SK-N-SH treated with all-trans-retinoic acid at 6 μM for 48 hours (cell line): ENCODE results near the gene CFAP65.

Experiments used
- ATAC-seq: fragments of 200-7000 bp; cut with Tn5 transposase; 3 replicates; pipeline ENCODE4 v1.9.1; 2020; ENCODE audit warnings: mild to moderate bottlenecking, moderate library complexity
- ARNTL ChIP-seq: fragments of 450-650 bp; formaldehyde crosslinking; IDR thresholded peaks from 2 replicates; pipeline ENCODE4 v1.5.0; 2020; ENCODE audit warnings: low read depth, mild to moderate bottlenecking, moderate library complexity, borderline replicate concordance
- BACH2 ChIP-seq: fragments of 250-450 bp; sonication (Bioruptor Pico); IDR thresholded peaks from 2 replicates; pipeline ENCODE4 v1.9.0; 2021; ENCODE audit warnings: mild to moderate bottlenecking, borderline replicate concordance
- ESRRG ChIP-seq: fragments of 250-450 bp; sonication (Bioruptor Pico); IDR thresholded peaks from 2 replicates; pipeline ENCODE4 v1.6.1; 2021; ENCODE audit warnings: mild to moderate bottlenecking
- GLIS3 ChIP-seq: fragments of 250-450 bp; sonication (Bioruptor Pico); IDR thresholded peaks from 2 replicates; pipeline ENCODE4 v1.5.0; 2020; ENCODE audit warnings: mild to moderate bottlenecking, moderate library complexity
- ISL1 ChIP-seq: fragments of 250-450 bp; sonication (Bioruptor Pico); IDR thresholded peaks from 2 replicates; pipeline ENCODE4 v2.1.2; 2022; ENCODE audit warnings: mild to moderate bottlenecking, moderate library complexity
- OSR1 ChIP-seq: fragments of 250-450 bp; sonication (Bioruptor Pico); IDR thresholded peaks from 2 replicates; pipeline ENCODE4 v1.8.0; 2022; ENCODE audit warnings: moderate library complexity, mild to moderate bottlenecking, inconsistent platforms
- PPARA ChIP-seq: fragments of 250-450 bp; sonication (Bioruptor Pico); IDR thresholded peaks from 2 replicates; pipeline ENCODE4 v1.5.0; 2020; ENCODE audit warnings: mild to moderate bottlenecking, borderline replicate concordance
- RARB ChIP-seq: fragments of 250-450 bp; sonication (Bioruptor Pico); IDR thresholded peaks from 2 replicates; pipeline ENCODE4 v1.8.0; 2021; ENCODE audit warnings: mild to moderate bottlenecking, moderate library complexity
- SNAI2 ChIP-seq: fragments of 250-450 bp; sonication (Bioruptor Pico); IDR thresholded peaks from 2 replicates; pipeline ENCODE4 v1.5.0; 2020; ENCODE audit warnings: mild to moderate bottlenecking, moderate library complexity
- TCF4 ChIP-seq: fragments of 250-450 bp; sonication (Bioruptor Pico); IDR thresholded peaks from 2 replicates; pipeline ENCODE4 v1.8.0; 2021; ENCODE audit warnings: mild to moderate bottlenecking, moderate library complexity, borderline replicate concordance
- TOX ChIP-seq: fragments of 250-450 bp; sonication (Bioruptor Pico); IDR thresholded peaks from 2 replicates; pipeline ENCODE4 v1.8.0; 2021; ENCODE audit warnings: mild to moderate bottlenecking, moderate library complexity, borderline replicate concordance
- ZC3H10 ChIP-seq: fragments of 250-450 bp; sonication (Bioruptor Pico); IDR thresholded peaks from 2 replicates; pipeline ENCODE4 v1.5.1; 2021; ENCODE audit warnings: mild to moderate bottlenecking, moderate library complexity
- ZFP30 ChIP-seq: fragments of 450-650 bp; formaldehyde crosslinking; IDR thresholded peaks from 2 replicates; pipeline ENCODE4 v1.5.0; 2022; ENCODE audit warnings: mild to moderate bottlenecking, moderate library complexity
- ZNF565 ChIP-seq: fragments of 450-650 bp; formaldehyde crosslinking; conservative IDR thresholded peaks from 2 replicates; pipeline ENCODE4 v1.5.0; 2020; ENCODE audit warnings: low read depth, mild to moderate bottlenecking, moderate library complexity
- ZNF70 ChIP-seq: fragments of 450-650 bp; formaldehyde crosslinking; IDR thresholded peaks from 2 replicates; pipeline ENCODE4 v1.5.0; 2020; ENCODE audit warnings: mild to moderate bottlenecking, moderate library complexity
- ZNF8 ChIP-seq: fragments of 450-650 bp; formaldehyde crosslinking; IDR thresholded peaks from 2 replicates; pipeline ENCODE4 v1.5.0; 2020; ENCODE audit warnings: mild to moderate bottlenecking, moderate library complexity
- TF ChIP-seq, protein P1 (sequence below): fragments of 250-450 bp; sonication (Bioruptor Pico); IDR thresholded peaks from 2 replicates; pipeline ENCODE4 v1.5.1; 2020; ENCODE audit warnings: low read depth, mild to moderate bottlenecking, moderate library complexity
- TF ChIP-seq, protein P2 (sequence below): fragments of 250-450 bp; sonication (Bioruptor Pico); IDR thresholded peaks from 2 replicates; pipeline ENCODE4 v1.5.0; 2020; ENCODE audit warnings: mild to moderate bottlenecking, moderate library complexity
- TF ChIP-seq, protein P3 (sequence below): fragments of 250-450 bp; sonication (Bioruptor Pico); IDR thresholded peaks from 2 replicates; pipeline ENCODE4 v1.8.0; 2021; ENCODE audit warnings: low read depth, mild to moderate bottlenecking, moderate library complexity, borderline replicate concordance
- TF ChIP-seq, protein P4 (sequence below): fragments of 250-450 bp; sonication (Bioruptor Pico); IDR thresholded peaks from 2 replicates; pipeline ENCODE4 v1.5.1; 2021; ENCODE audit warnings: mild to moderate bottlenecking, moderate library complexity

The CFAP65 gene

DNA sequence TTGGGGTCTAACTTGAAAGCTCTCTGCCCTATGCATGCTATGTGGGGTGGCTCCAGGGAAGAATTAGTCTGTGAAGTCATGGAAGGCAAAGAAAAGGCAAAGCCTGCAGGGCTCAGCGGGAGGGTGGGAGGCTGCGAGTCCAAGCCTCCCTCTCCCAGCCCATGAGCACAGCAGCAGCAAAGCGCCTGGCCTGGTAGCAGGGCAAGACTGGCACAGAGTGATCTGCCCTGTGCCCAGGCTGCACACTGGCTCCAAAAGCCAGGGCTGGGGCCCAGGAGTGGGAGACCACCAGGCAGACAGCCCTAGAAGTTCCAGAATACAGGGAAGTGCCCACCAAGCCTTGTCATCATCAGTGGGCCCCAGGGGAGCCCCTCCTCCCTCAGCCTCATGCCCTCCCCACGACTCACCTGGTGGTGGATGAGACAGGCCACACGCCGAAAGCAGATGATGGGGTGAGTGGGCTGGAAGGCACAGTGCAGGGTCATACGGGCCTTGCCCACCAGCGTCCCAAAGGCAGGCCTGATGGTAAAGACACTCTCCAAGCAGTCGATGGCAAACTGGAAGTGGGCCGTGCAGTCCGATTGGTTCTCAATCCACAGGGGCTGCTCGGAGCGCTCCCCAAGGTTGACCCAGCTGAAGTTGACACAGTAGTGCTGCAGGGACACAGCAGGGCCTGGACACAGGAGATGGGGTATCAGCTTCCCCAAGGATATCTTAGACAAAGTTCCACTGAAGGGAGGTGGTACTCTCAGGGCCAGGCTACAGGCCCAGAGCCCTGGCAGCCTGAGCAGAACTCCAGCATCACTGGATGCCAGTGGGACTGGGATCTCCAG lies 12.1 kb downstream of the CFAP65 start:
- TF ChIP-seq TOX (CRISPR knock-in tag) (no peak), OSR1 (CRISPR knock-in tag) (no peak)
- TF ChIP-seq, protein P1, sequence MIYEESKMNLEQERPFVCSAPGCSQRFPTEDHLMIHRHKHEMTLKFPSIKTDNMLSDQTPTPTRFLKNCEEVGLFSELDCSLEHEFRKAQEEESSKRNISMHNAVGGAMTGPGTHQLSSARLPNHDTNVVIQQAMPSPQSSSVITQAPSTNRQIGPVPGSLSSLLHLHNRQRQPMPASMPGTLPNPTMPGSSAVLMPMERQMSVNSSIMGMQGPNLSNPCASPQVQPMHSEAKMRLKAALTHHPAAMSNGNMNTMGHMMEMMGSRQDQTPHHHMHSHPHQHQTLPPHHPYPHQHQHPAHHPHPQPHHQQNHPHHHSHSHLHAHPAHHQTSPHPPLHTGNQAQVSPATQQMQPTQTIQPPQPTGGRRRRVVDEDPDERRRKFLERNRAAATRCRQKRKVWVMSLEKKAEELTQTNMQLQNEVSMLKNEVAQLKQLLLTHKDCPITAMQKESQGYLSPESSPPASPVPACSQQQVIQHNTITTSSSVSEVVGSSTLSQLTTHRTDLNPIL (CRISPR knock-in tag): no peak
- peak; percentile 31 for ATAC-seq

DNA sequence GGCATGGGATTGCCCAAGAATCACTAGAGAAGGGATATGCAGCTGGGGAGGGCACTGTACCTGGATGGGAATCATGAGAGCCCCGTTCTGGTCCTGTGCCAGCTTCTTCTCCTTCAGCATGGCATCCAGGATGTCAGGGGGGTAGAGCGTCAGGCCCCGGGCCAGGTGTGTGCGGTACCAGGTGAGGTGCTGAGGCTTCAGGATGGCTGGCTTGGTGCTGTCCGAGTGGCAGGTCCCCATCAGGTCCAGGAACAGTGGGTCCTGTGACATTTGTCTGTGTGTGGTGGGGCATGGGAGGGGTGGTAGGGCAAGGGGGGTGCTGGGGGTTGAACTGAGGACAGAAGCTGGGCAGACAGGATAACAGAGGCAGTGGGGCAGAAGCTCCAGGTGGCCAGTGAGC lies 13.2 kb downstream of the CFAP65 start:
- TF ChIP-seq RARB (CRISPR knock-in tag): no peak
- no peak for TF ChIP-seq GLIS3
- TF ChIP-seq ZNF8 (CRISPR knock-in tag): no peak
- TF ChIP-seq, protein P2, sequence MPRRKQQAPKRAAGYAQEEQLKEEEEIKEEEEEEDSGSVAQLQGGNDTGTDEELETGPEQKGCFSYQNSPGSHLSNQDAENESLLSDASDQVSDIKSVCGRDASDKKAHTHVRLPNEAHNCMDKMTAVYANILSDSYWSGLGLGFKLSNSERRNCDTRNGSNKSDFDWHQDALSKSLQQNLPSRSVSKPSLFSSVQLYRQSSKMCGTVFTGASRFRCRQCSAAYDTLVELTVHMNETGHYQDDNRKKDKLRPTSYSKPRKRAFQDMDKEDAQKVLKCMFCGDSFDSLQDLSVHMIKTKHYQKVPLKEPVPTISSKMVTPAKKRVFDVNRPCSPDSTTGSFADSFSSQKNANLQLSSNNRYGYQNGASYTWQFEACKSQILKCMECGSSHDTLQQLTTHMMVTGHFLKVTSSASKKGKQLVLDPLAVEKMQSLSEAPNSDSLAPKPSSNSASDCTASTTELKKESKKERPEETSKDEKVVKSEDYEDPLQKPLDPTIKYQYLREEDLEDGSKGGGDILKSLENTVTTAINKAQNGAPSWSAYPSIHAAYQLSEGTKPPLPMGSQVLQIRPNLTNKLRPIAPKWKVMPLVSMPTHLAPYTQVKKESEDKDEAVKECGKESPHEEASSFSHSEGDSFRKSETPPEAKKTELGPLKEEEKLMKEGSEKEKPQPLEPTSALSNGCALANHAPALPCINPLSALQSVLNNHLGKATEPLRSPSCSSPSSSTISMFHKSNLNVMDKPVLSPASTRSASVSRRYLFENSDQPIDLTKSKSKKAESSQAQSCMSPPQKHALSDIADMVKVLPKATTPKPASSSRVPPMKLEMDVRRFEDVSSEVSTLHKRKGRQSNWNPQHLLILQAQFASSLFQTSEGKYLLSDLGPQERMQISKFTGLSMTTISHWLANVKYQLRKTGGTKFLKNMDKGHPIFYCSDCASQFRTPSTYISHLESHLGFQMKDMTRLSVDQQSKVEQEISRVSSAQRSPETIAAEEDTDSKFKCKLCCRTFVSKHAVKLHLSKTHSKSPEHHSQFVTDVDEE (CRISPR knock-in tag): no peak
- no peak for TF ChIP-seq ARNTL
- no peak for TF ChIP-seq TCF4 (CRISPR knock-in tag)
- no peak for TF ChIP-seq ZNF70 (CRISPR knock-in tag)
- TF ChIP-seq PPARA (CRISPR knock-in tag): no peak
- TF ChIP-seq SNAI2: no peak
- no peak for TF ChIP-seq ISL1 (CRISPR knock-in tag)
- TF ChIP-seq ZNF565: no peak
- no peak for TF ChIP-seq TOX (CRISPR knock-in tag)
- TF ChIP-seq ZFP30 (CRISPR knock-in tag): no peak
- no peak for TF ChIP-seq OSR1 (CRISPR knock-in tag)
- TF ChIP-seq, protein P3, sequence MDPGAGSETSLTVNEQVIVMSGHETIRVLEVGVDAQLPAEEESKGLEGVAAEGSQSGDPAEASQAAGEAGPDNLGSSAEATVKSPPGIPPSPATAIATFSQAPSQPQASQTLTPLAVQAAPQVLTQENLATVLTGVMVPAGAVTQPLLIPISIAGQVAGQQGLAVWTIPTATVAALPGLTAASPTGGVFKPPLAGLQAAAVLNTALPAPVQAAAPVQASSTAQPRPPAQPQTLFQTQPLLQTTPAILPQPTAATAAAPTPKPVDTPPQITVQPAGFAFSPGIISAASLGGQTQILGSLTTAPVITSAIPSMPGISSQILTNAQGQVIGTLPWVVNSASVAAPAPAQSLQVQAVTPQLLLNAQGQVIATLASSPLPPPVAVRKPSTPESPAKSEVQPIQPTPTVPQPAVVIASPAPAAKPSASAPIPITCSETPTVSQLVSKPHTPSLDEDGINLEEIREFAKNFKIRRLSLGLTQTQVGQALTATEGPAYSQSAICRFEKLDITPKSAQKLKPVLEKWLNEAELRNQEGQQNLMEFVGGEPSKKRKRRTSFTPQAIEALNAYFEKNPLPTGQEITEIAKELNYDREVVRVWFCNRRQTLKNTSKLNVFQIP (CRISPR knock-in tag): no peak
- TF ChIP-seq, all 23 proteins: peak for 0
- ATAC-seq: no peak

DNA sequence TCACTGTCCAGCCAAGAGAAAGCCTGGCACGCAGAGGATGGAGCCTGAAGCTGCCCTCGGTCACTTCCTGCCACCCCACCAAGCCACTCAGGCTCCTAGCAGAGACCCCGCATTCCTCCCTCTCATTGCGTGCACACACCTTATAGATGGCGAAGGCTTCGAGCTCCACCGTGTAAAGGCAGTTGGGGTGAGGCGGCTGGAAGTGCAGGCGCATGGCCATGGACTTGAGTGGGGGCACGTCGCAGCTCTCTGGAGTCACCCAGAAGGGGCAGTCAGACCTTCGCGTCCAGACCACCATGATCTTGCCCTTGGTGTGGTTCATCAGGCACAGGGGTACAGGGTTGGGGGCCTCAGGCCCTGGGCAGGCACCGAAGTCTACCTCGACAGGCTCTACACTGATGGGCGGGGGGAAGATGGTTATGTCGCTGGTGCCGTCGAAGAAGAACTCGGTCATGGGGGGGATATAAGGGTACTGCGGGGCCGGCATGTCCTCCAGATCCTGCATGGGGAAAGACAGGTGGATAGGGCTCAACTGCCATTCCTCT lies 13.7 kb downstream of the CFAP65 start:
- no peak for ATAC-seq
- TF ChIP-seq ZFP30 (CRISPR knock-in tag): no peak
- TF ChIP-seq, protein P1 (CRISPR knock-in tag): no peak
- TF ChIP-seq GLIS3: no peak
- no peak for TF ChIP-seq ZC3H10 (CRISPR knock-in tag)
- no peak for TF ChIP-seq ZNF565
- no peak for TF ChIP-seq ESRRG (CRISPR knock-in tag)
- TF ChIP-seq, protein P3 (CRISPR knock-in tag): no peak
- TF ChIP-seq TCF4 (CRISPR knock-in tag): no peak

DNA sequence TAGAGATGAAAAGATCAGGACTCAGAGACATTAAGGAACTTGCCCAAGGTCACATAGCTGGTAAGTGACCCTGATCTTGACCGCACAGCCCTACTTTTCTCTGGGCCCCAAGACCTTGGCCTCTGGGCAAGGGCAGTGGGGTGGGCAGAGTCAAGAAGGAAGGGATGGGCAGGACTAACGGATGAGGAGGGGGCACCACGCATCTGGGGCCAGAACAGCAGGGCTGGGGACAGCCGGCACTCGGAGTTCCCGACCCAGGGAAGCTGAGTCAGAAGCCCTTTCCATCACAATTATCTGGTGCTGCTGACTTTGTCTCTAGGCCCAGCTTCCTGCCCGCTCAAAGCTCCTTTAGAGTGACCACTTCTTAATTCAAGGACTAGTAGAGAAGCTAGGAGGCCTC lies 14.4 kb downstream of the CFAP65 start:
- ATAC-seq: no peak
- TF ChIP-seq, protein P4, sequence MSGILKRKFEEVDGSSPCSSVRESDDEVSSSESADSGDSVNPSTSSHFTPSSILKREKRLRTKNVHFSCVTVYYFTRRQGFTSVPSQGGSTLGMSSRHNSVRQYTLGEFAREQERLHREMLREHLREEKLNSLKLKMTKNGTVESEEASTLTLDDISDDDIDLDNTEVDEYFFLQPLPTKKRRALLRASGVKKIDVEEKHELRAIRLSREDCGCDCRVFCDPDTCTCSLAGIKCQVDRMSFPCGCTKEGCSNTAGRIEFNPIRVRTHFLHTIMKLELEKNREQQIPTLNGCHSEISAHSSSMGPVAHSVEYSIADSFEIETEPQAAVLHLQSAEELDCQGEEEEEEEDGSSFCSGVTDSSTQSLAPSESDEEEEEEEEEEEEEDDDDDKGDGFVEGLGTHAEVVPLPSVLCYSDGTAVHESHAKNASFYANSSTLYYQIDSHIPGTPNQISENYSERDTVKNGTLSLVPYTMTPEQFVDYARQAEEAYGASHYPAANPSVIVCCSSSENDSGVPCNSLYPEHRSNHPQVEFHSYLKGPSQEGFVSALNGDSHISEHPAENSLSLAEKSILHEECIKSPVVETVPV (CRISPR knock-in tag): no peak
- no peak for TF ChIP-seq ZNF565
- no peak for TF ChIP-seq BACH2 (CRISPR knock-in tag)
- TF ChIP-seq, protein P2 (CRISPR knock-in tag): no peak
- TF ChIP-seq ISL1 (CRISPR knock-in tag): no peak
- TF ChIP-seq ARNTL: no peak
